Stimulated activated CD4-positive, alpha-beta T cell treated with anti-CD3 and anti-CD28 coated beads, Interleukin-12 subunit alpha, Interleukin-12 subunit beta, amount 100 ng/mL, for 4 hours (primary cell): ENCODE data around the gene CASQ2.

Experiments used
- DNase-seq: peaks from one replicate; pipeline ENCODE4 v3.0.0-alpha.2; 2020

CASQ2 gene

DNA sequence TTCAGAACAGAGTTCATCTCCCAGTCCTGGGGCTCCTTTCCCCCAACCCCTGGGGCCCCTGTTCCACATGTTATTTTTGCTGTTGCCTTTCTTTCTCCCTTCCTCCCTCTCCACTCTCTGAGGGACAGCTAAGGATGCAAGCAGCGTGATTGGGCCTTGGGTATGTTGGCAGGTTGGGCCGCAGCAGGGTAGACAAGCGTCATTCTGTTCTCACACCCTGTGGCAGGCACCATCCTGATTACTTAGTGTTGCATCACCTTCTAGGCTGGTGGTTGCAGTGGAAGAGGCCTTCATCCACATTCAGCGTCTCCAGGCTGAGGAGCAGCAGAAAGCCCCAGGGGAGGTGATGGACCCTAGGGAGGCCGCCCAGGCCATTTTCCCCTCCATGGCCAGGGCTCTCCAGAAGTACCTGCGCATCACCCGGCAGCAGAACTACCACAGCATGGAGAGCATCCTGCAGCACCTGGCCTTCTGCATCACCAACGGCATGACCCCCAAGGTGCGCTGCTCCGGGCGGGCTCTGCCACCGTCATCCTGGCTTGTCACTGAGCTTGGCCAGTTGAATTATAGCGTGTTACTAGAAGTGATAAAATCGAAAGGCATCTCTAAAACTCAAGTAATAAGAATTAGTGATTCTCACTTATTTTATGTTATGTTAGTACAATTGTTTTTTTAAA is 83.3 kb downstream of the CASQ2 start:
- no peak for DNase-seq

DNA sequence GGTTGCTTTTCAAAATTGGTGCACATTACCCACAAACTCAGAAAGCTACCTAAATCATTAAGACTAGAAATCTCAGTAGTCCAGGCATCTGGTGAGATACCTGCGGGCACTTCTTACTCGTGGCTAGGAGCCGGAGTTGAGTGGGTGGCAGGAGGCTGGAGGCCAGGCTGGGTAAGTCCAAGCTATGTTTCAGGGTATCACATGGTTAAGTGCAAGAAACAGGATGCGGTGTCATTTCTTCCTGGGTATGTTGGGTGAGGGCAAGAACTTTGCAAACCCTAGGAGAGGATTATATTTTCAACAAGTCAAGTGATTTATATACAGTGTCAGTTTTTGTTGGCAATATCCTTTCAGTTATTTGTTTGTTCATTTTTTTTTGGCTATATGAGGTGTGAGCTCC is 85.7 kb downstream of the CASQ2 start:
- no peak for DNase-seq

DNA sequence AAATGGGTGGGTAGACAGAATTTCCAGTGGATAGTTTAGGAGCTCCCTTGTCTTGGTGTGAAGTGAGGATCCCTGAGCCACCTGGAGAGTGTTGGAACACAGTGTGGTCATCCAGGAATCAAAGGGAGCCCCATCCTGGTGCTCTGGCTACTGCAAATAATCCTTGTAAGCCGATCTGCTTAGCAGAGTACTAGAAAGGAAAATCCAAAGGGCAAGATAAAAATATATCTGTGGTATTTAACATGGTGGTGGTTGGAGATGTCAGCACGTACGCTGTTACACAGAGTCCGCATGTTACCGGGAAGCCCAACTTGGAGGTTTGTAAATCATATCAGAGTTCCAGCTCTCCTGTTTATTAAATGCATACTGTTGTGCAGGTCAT is 87.8 kb downstream of the CASQ2 start:
- no peak for DNase-seq

DNA sequence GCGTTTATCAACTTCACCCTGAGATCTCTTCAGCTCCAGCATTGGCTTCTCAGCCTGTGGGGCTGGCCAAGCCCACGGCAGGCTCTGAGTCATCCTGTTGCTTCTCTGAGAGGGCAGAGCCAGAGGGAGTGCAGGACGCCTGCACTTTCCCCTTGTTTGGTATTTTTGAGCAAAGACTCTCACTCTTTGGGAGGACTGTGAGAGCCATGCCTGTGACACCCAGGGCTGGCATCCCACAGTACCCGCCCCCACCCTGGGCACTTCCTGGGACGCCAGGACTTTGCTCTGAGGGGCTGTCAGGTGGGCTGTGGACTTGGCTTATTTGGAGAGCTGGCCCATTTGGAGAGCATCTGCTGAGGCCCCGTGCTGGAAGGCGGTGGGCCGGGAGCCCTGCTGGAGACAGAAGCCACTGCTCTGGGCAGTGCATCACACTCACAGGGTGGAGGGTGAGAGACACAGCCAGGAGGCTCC is 89.3 kb downstream of the CASQ2 start:
- no peak for DNase-seq

DNA sequence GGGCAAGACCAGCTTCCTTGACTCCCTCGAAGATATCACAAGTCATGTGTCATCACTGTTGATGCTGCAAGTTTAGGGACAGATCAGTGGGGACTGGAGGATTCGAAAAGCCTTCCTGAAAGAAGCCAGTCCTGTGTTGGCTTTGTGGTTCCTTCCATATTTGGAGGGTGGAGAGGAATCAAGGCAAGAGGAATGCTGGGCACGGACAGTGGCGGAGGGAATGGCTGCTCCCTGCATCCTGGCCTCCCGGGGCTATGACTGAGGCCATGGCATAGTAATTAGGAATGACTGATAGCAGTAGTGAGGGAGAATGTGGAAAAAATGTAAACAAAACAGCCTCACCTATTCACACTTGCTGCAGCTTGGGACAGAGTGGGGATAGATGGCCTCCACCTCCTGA is 90.4 kb downstream of the CASQ2 start:
- DNase-seq = no peak

DNA sequence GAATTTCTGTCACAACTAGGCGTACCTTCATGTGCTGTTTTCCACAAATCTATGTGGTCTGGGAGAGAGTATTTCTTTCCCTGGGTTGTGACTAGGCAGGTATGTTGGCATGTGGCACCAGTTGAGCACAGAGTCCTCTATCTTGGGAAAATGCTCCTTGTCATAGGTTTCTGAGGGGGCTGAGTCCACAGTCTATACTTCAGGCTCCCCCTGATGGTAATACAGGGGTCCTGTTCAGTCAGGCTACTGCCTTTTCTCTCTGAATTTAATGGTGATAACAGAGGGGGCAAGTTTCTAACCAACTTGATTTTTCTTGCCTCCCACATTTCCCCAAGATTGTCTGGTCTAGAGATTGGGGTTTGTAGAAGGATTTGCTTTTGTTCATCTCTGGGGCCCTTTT is 90.9 kb downstream of the CASQ2 start:
- DNase-seq = no peak

DNA sequence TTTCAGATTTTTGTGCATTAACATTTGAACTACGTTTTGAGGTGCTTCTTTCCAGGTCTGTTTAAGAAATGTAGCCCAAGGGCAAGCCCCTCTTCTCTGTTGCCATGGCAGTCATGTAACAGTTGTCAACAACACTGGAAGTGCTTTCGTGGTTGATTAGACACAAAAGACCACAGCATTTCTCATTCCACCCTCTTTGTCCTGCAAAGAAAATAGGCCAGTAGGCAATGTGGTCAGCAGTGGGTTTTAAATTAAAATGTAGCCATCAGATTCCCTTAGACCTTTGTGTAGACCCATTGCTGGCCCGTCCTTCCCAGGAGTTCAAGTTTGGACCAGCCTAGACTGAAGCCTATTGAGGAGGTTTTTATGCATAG is 91.3 kb downstream of the CASQ2 start:
- DNase-seq = no peak

DNA sequence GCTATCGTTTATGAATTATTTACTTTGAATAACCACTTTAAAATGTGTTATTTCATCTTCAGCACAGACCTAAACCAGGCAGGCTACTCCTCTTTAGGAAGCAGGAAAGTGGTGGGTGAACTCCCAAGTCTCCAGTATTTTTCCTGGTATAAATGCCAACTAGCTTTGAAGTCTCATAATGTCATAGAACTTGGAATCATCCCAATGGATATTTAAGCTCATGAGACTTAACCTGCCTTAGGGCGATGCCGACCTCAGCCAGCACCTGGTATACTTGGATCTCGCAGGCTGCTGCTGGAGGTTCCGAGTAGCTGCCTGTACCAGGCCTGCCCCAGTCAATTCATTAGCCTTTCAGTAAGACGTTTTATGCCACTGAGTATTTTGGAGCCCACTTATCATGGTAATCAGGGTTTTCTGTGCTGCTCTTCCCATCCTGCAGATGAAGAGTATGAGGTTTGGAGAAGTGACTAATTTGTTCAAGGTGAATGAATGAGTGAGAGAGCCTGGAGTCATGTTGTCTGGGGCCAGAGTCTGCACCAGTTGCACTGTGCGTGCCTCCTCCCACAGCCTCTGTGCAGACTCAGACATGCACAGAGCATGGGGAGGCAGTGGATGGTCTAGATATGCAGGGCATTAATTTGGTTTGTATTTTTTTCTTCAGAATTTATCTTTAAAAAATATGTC is 91.9 kb downstream of the CASQ2 start:
- no peak for DNase-seq

DNA sequence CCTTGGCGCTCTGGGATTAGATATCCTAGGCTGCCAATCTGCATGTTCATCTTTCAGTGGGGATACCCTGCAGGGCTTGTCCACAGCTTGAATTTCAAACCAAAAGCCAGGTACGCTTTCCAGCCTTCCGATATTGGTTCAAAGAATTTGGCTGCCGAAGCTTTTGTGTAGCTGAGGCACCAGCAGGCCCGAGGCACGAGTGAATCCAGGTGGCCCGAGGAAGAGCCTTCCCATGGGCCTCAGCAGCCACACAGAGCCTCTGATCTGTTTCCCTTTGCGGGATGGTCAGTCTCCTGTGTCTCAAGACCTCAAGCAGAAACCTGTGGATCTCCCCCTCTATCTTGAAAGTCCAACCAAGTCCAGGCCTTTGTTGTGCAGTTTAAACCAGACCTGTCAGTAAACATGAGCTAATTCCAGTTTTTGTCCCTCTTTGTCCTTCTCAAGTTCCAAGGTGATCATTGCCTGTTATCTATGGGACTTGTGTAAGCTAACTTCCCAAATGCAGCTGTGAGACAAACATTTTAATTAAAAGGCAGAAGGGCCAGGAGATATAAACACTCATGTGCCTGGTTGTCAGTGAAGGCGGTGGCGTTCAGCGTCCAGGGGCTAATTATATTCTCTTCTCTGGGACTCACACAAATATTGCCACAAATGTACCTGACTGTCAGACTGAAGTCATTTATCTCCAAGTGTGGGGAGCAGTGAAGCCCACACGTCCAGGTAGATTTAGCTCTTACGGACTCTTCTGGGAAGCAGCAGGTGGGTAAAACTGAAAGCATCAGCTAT is 96.1 kb downstream of the CASQ2 start:
- DNase-seq = no peak

DNA sequence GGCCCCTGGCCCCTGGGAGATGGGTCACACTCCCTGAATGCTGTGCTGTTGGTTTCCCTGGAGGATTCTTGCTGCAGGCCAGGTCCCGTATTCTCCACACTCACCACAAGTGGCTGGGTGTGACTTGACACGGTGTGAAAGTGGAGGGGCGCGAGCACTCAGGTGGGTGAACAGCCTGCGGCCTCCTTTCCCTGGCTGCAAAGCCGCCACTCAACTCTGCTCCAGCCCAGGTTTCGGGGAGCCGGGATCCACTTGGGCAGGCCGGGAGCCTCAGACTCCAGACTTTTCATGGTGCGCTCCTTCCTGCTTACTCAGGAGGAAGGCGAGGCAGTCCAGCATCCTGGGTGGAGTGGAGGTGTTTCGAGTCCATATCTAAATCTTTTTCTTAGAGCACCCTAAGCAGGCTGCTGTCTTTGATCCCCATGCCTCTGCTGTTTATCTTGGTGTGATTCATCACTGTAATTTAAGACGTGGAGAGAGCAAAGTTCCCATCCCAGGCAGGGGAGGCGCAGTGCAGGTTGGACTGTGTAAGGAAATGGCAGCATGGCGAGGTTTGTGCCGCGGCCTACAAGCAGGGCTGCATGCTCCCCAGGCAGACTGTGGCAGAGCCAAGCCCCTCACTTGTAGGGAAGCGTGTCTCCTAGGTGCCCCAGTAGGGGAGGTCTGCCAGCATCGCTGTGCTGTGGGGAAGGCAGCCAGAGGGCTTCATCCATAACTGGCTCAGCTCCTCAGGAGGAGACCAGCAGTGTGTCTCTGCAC is 97.2 kb downstream of the CASQ2 start:
- no peak for DNase-seq

DNA sequence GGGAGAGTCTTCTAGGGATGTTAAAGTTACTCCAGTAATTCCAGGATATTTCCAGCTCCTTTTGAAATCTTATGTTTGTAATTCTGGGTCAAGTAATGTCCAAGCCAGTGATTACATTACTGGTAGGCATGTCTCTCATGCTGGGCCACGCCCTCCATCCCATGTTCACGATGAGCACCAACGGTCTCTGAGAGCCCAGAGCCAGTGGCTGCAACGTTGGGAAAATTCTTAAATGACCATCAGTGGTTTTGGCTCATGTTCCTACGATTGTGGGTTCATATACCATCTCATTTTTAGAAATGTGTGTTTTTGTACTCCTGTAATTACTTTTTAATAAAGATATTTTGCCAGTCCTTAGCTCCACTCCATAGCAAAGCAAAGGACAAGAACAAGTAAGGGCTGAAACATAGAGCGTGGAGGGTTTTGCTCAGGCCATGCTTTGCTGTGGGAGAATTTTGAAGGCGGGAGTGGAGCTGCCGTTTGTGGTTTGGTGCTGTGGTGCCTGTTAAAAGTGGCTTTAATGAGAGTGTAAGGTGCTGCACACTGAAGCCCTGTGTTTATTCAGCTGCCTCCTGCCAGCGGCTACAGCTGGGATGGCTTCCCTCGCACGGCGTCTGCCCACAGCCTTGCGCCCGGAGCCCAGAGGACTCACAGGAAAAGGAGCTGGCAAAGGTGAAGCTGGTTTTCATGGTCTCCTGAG is 97.9 kb downstream of the CASQ2 start:
- DNase-seq = no peak

DNA sequence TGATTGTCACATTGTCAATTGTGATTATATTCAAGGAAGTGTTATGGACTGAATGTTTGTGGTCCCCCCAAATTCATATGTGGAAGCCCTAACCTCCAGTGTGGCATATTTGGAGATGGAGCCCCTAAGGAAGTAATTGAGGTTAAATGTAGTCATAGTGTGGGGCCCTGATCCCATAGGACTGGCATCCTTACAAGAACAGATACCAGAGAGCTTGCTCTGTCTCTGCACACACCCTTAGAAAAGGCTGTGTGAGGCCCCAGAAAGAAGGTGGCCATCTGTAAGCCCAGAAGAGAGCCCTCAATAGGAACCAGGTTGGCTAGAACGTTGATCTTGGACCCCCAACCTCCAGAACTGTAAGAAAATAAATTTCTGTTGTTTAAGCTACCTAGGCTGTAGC is 98.6 kb downstream of the CASQ2 start:
- no peak for DNase-seq

DNA sequence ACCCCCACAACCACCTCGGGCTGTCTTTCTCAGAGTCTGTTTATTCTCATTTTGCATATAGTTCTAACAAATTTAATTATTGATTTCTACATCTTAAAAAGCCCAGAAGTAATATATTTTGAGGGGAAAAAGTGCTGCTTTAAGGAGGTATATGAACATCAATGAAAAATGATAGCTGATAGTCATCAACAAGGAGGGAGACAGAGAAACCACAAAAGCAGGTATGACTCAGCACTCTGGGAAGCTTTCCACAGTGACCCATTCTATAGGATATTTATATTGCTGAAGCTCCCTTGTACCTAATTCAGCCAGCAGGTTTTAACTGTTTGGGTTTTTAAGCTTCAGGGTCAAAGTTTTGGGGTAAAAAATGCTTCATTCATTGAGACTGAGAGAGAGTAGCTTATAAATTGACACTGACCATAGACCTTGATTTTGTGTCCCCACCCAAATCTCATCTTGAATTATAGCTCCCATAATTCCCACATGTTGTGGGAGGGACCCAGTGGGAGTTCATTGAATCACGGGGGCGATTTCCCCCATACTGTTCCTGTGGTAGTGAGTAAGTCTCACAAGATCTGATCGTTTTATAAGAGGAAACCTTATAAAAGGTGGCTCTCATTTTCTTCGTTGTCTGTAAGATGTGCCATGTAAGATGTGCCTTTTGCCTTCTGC is 99.4 kb downstream of the CASQ2 start:
- DNase-seq = no peak

DNA sequence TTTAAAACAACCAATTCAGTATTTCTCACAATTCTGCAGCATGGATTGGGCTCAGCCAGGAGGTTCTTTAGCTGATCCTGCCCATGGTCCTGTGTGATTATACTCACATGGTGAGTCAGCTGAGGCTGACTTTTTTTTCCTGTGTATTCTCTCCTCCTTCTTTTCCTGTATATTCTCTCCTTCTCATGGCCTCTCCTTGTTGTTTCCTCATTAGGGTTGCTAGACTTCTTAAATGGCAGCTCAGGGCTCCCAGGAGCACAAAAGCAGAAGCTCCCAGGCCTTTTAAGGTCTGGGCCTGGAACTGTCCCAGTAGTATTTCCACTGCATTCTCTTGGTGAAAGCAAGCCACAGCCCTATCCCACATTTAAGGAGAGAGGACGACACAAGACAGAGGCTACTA is 99.9 kb downstream of the CASQ2 start:
- no peak for DNase-seq

DNA sequence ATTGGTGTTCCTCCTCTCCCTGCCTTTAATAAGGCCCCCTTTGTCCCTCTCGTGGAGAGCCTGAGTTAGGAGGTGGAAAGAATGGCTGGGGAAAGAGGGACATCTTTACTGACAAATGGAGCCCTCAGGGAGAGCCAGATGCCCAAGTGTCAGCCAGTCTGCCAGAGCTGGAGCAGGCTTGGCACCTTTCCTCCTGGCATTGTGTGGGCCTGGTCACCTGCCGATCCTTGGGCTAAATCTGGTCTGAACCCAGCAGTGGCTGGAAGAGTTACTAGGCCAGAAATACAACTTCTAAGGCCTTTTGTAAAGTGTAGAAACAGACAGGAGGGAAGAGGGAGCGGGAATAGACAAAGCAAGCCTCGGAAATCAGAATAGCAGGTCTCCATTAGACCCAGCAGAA is 101.8 kb downstream of the CASQ2 start:
- no peak for DNase-seq

DNA sequence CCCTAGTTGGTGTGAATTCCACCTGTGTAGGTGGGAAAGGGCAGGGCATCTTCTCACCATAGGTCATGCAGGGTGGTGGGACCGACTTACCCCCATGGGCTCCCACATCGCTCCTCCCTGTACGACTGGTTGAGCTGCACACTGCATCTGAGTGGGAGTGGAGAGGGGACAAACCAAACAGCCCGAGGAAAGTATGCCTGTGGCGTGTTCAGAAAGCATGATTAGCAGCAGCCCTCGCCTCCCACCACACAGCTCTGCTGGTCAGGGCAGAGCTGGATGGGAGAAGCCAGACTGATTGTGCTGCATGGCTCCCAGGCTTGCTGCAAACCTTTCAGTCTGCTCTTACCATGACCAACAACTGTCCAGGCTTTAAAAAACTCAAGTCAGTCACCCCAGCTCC is 102.3 kb downstream of the CASQ2 start:
- DNase-seq = no peak

DNA sequence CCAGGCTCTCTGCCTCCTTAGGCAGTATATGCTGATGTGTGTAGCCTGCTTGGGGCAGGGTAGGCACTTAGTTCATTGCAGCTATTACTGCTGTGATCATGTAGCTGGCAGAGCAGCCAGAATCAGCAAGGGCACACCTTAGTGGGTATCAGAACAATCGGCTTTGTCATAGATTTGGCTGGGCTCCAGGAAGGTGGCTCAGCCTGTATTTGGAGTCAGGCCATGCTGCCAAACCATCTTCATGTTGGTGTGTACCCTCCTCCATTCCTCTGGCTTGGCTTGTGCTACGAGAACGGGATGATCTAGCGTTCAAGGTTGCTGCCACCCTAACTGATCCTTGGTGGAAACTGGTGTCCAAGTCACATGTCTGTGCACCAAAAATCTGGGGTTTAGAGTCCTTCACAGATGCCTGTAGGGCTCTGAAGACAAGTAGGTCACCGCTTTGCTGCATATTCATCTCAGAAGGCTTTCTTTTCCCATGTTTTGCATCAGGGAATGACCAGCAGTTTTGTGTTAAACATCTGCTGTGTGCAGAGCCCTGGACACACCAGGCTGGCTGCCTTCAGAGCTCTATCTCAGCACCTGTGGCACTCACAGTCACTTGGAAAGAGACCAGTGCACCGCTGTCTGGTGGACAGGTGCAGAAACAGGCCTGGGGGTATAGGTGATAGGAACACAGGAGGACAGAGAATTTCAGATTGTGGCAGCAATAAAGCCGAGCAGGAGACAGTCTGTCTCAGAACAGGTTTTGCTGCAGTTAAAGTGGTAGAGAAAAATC is 103.0 kb downstream of the CASQ2 start:
- DNase-seq = no peak

DNA sequence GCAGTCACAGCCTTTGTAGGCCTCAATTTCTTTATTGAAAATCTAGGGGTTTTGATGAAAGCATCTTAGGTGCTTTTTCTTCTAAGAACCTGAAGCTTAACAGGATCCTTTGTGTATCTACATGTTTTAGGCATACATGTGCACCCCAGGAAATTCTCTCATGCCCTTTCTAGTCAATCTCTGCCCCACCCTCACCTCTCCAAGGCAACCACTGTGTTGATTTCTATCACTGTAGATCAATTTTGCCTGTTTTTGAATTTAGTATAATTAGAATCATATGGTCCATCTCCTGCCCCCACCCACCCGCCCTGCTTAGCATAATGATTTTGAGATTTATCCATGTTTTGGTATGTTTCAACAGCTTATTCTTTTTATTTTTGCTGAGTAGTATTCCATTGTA is 107.4 kb downstream of the CASQ2 start:
- no peak for DNase-seq

DNA sequence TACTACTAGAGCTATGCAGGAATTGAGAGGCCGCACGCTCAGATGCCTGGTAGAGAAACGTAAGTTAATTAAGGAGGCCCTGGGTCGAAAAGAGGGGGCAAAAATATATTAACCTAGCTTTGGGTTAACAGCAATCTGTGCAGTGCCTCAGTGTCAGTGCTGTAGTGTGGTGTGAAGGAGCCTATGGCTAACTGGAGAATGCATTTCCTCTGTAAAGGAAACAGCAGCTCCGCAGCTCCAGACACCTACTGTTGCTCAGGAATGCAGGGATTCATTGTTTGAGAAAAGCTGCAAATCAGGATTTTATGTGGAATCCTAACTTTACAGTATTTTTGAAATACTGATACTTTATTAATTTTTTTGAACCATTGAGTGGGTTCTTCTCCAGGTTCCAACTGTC is 108.4 kb downstream of the CASQ2 start:
- no peak for DNase-seq

DNA sequence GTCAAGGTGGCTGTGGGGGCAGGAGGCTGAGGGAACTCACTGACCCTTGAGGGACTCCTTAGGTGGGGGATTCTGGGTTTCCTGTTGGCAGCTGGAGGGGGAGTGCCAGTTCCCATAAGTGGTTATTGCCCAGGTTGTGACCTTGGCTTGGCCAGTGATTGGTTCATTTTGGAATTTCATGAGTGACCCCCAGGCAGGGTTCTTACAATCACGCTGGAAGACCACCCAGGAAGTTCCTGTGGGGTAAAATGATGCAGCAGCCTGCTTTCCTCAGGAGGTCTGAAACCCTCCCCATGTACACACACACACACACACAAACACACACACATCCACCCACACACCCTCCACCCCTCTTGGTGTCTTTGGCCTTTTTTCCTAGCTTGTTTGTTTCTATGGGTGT is 109.9 kb downstream of the CASQ2 start:
- DNase-seq = no peak

DNA sequence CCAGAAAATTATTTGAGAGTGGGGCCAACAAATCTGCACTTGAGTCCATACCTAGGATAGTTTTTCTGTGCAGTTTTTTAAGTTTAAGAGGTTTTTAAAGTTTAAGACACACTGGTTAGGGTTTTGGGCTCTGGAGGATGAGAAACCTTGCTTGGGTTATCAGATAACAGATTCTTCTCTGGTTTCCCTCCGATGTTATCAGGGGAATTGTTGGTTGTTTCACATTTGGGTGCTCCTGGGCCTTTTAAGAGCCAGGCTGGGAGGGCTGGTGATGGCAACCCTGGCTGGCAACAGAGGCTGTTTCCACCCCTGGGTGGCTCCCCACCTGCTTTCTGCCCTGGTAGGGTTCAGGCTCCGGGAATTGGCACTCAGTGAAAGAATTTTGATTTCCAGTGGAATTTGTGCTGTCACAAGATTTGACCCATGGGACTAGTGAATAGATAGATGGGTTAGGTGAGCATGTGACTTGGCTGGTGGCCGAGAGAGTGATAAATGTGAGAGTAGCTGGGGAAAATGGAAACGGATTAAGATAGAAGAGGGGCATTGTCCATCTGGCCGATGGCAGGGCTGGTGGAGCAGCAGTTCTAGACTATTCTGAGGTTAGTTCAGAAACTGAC is 111.9 kb downstream of the CASQ2 start:
- DNase-seq = no peak
